HUES48 (cell line): ENCODE data around the gene RAB30.

ENCODE experiments used
- H3K27ac ChIP-seq: one replicate; pipeline ENCODE4 v1.7.0; 2013; ENCODE audit warnings: low read depth, low read length, inconsistent platforms
- H3K27me3 ChIP-seq: 2 replicates; pipeline ENCODE4 v1.6.1; 2013; ENCODE audit warnings: mild to moderate bottlenecking, low read length; ENCODE audit not compliant: control insufficient read depth, insufficient read depth
- H3K36me3 ChIP-seq: 2 replicates; pipeline ENCODE4 v1.6.1; 2013; ENCODE audit warnings: low read length; ENCODE audit not compliant: control insufficient read depth, insufficient read depth
- H3K4me1 ChIP-seq: 2 replicates; pipeline ENCODE4 v1.6.1; 2013; ENCODE audit warnings: mild to moderate bottlenecking, low read length; ENCODE audit not compliant: control insufficient read depth, insufficient read depth
- H3K4me3 ChIP-seq: 2 replicates; pipeline ENCODE4 v1.5.1; 2013; ENCODE audit warnings: mild to moderate bottlenecking, low read depth, low read length
- H3K9ac ChIP-seq: 2 replicates; pipeline ENCODE4 v1.6.1; 2013; ENCODE audit warnings: mild to moderate bottlenecking, low read depth, low read length, moderate library complexity
- H3K9me3 ChIP-seq: 2 replicates; pipeline ENCODE4 v1.6.1; 2013; ENCODE audit warnings: low read length; ENCODE audit not compliant: control insufficient read depth, insufficient read depth

The RAB30 gene

DNA sequence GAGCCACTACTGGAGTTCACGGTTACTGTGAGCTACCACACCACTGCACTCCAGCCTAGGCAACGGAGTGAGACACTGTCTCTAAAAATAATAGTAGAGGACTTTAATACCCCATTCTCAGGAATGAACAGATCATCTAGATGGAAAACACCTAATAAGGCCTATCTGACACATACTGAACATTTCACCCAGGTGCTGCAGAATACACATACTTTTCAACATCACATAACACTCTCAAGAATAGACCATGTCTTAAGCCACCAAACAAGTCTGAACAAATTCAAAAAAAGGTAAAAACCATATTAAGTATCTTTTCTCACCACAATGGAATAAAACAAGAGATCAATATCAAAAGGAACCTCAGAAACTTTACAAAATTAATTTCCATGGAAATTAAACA lies 132.2 kb downstream of the RAB30 start:
- Histone ChIP-seq H3K27me3 (no peaks in the 10 kb centered on the region), H3K9me3 (no peaks in the 10 kb centered on the region), H3K4me1 (no peaks in the 10 kb centered on the region), H3K4me3 (no peak overlapping the region), H3K9ac (no peak overlapping the region), H3K27ac (no peak overlapping the region), H3K36me3 (peaks cover 10% of the 10 kb centered on the region)

DNA sequence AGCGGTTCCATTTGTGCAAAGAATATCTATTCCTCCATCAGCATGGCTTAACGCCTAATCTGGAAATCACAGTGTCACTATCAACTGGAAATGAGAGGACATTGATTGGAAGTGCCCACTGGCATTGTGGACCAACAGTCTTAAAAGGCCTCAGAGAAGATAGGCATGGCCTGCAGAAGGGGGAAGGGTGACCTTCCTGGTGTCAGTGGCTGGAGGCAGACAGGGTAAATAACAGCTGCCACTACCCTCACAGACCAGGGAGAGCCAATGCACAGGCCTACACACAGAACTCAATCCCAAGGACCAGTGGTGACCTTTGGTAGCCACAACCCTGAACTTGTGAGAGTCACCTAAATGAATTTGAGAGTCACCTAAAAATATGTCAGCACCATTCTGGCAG lies 134.1 kb downstream of the RAB30 start:
- Histone ChIP-seq H3K9me3 (no peaks in the 10 kb centered on the region), H3K27me3 (no peaks in the 10 kb centered on the region), H3K4me3 (no peak overlapping the region), H3K36me3 (peaks cover 28% of the 10 kb centered on the region), H3K4me1 (no peaks in the 10 kb centered on the region), H3K9ac (no peak overlapping the region), H3K27ac (no peak overlapping the region)

DNA sequence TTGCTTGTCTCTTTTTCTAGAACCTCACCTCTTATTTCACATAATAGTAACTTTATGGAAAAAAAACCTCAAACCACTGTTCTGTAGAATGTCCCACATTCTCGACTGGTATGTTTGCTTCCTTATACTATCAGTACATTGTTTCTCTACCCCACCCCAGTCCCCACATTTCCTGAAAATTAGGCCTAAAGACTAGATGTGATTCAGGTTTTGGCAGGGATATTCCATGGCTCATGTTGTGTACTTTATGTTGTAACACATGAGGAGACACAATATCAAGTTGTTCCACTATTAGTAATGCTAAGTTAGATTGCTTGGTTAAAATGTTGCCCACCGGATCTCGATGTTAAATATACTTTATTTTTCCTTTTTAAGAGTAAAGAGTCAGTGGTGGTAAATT lies 135.4 kb downstream of the RAB30 start:
- Histone ChIP-seq H3K9me3 (no peaks in the 10 kb centered on the region), H3K9ac (no peak overlapping the region), H3K27me3 (no peaks in the 10 kb centered on the region), H3K4me3 (no peak overlapping the region), H3K36me3 (peaks cover 41% of the 10 kb centered on the region), H3K27ac (no peak overlapping the region), H3K4me1 (no peaks in the 10 kb centered on the region)

DNA sequence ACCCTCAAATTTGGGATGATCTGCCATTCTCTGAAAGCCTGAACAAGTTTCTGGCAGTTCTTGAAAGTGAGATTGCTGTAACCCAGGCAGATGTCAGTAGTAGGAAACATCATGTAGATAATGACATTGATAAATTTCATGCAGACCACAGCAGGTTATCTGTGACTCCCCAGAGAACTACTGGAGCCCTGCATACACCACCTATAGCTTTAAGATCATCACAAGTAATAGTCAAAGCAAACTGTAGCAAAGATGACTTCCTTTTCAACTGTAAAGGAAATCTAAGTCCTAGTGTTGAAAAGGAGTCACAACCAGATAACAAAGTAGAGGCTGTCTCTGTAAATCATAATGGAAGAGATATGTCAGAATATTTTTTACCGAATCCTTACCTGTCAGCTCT lies 139.1 kb downstream of the RAB30 start:
- Histone ChIP-seq H3K27ac (no peak overlapping the region), H3K4me3 (no peak overlapping the region), H3K4me1 (no peaks in the 10 kb centered on the region), H3K36me3 (peaks cover 70% of the 10 kb centered on the region), H3K27me3 (no peaks in the 10 kb centered on the region), H3K9me3 (no peaks in the 10 kb centered on the region), H3K9ac (no peak overlapping the region)

DNA sequence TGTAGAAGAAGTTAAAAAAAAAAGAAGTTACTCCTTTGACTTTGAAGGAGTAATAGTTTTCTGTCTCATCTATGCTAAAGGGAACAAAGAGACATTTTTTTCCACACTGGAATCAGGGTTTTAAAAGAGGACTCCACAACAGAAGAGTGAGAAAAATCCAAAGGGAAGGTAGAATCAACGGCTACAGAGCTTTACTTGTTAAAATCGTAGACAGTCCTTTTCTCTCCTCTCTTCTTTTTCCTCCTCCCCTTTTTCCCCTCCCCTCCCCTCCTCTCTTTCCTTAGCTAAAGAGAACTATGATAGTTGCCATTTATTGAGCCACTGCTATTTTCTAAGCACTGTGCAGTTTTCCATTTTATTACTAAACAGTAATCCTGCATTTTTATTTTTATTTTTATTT lies 141.0 kb downstream of the RAB30 start:
- no peak overlapping the region for H3K27ac ChIP-seq
- no peaks in the 10 kb centered on the region for H3K9me3 ChIP-seq
- H3K27me3 ChIP-seq: no peaks in the 10 kb centered on the region
- no peaks in the 10 kb centered on the region for H3K4me1 ChIP-seq
- no peak overlapping the region for H3K4me3 ChIP-seq
- H3K36me3 ChIP-seq: peaks cover 75% of the 10 kb centered on the region
- no peak overlapping the region for H3K9ac ChIP-seq

DNA sequence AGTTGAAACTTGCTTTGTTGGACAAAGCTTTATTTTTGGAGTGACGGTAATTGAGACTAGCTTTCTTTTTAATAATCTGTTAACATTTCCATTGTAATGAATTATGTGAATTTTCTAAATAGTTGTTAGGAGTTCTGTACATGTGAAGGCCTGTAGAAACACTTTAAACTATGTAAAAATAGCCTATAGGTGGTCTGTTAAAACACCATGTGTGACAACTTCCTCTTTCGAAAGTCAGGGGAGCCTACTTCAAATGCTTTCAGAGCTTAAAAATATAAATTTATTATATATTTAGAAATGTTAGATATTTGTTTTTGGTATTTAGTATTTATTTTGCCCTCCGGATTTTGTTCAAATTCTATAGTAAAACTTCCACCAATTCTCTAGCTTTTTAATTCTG lies 141.5 kb downstream of the RAB30 start:
- no peaks in the 10 kb centered on the region for H3K27me3 ChIP-seq
- H3K4me3 ChIP-seq: no peak overlapping the region
- peaks cover 74% of the 10 kb centered on the region for H3K36me3 ChIP-seq
- no peaks in the 10 kb centered on the region for H3K4me1 ChIP-seq
- no peak overlapping the region for H3K27ac ChIP-seq
- no peaks in the 10 kb centered on the region for H3K9me3 ChIP-seq
- no peak overlapping the region for H3K9ac ChIP-seq

DNA sequence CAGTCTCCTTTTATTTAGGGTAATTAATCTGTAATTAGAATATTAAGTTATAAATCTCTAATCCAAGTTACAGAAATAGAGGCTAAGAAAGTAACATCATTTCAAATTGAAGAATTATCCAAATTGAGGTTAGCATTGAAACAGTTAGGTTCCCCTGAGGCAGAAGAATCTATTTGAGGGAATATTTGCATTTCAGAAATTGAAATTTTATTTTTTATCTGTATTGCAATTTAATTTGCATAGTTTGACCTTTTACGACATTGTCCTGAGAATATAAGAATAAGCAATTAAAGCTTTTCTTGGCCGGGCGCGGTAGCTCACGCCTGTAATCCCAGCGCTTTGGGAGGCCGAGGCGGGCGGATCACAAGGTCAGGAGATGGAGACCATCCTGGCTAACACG lies 142.6 kb downstream of the RAB30 start:
- Histone ChIP-seq H3K4me3 (no peak overlapping the region), H3K9me3 (no peaks in the 10 kb centered on the region), H3K36me3 (peaks cover 72% of the 10 kb centered on the region), H3K4me1 (no peaks in the 10 kb centered on the region), H3K9ac (no peak overlapping the region), H3K27ac (no peak overlapping the region), H3K27me3 (no peaks in the 10 kb centered on the region)

DNA sequence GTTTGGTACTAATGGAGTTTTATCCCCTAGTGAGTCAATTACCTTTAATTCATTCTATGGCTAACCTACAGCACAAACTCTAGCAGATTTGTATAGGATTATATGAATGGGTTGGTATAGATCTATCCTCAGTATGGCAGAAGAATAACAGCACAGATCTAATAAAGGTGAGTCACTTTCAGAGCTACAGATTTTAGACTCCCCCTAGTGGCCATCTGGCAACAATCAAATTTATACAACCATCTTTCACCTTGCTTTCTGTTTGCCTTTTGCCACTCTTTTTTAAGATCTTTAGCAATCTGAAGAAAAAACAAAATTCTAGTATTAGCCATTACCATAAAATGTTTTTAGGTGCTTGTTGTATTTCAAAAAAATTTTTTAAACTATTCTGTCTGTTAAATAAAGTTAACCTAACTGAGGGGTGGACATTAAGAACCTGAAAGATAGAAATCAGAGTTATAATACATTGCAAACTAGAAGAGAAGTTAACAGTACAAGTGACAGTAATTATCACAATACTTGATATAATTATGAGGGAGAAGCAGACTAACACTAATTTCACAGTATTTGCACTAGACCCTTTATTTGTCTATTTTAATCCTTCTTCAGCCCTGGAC lies 144.3 kb downstream of the RAB30 start:
- Histone ChIP-seq H3K36me3 (peaks cover 64% of the 10 kb centered on the region), H3K9ac (no peak overlapping the region), H3K4me3 (no peak overlapping the region), H3K4me1 (no peaks in the 10 kb centered on the region), H3K9me3 (no peaks in the 10 kb centered on the region), H3K27me3 (no peaks in the 10 kb centered on the region), H3K27ac (no peak overlapping the region)

DNA sequence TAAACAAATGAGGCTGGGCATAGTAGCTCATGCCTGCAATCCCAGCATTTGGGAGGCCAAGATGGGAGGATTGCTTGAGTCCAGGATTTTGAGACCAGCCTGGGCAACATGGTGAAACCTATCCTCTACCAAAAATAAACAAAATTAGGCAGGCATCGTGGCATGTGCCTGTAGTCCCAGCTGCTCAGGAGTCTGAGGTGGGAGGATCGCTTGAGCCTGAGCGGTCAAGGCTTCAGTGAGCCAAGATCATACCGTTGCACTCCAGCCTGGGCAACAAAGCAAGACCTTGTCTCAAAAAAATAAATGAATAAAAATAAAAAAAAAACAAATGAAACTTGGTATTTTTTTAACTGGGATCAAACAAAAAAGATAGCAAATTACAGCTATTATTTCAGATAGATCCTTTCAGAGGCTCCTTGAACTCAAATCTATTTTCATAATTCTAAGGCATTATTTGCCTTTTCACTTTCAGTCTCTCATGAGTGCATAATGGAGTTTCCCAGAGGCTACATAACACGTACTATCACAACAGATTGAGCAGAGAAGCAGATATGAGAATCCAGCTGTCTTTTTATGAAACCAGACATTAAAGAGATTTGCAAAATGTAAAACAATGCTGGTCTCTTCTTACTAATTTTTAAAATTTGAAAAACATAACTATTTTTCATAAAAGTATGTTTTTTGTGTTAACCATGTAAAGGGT lies 147.0 kb downstream of the RAB30 start:
- Histone ChIP-seq H3K27me3 (no peaks in the 10 kb centered on the region), H3K9ac (no peak overlapping the region), H3K9me3 (no peaks in the 10 kb centered on the region), H3K27ac (no peak overlapping the region), H3K36me3 (peaks cover 38% of the 10 kb centered on the region), H3K4me3 (no peak overlapping the region), H3K4me1 (no peaks in the 10 kb centered on the region)
